ENCODE results near the gene COQ8A. TPM values are rescaled to one million over a fixed set of nuclear protein-coding genes. Genes with fewer than 3 reads are reported as not detected.

COQ8A gene
- total and polyA plus RNA-seq, 2 experiments from 2014 or later, result 45.1 to 59.7 TPM

GRCh38 chr1:226950316-226950715 lies 10.2 kb downstream of the COQ8A start:
- no peak for TF ChIP-seq CTCF (IDR thresholded peaks at IDR 0.05; ENCODE audit: low read depth, low read length)
- no peak for DNase-seq (ENCODE audit: low read depth in 1 of 2, low spot score in 1 of 2)
- H3K4me3 ChIP-seq, result no peak overlapping the region
- H3K27me3 ChIP-seq, result no peaks in the 10 kb centered on the region
- no peak overlapping the region for H3K27ac ChIP-seq
- no peaks in the 10 kb centered on the region for H3K9me3 ChIP-seq (ENCODE audit: low read depth)
- no peaks in the 10 kb centered on the region for H3K4me1 ChIP-seq (ENCODE audit: low read depth)
- no peaks in the 10 kb centered on the region for H3K36me3 ChIP-seq

GRCh38 chr1:226950871-226951270 lies 10.8 kb downstream of the COQ8A start:
- TF ChIP-seq CTCF (IDR thresholded peaks at IDR 0.05; ENCODE audit: low read depth, low read length), result no peak
- no peak overlapping the region for H3K4me3 ChIP-seq
- no peaks in the 10 kb centered on the region for H3K4me1 ChIP-seq (ENCODE audit: low read depth)
- no peaks in the 10 kb centered on the region for H3K27me3 ChIP-seq
- no peaks in the 10 kb centered on the region for H3K36me3 ChIP-seq
- no peaks in the 10 kb centered on the region for H3K9me3 ChIP-seq (ENCODE audit: low read depth)
- no peak overlapping the region for H3K27ac ChIP-seq
- DNase-seq (ENCODE audit: low read depth in 1 of 2, low spot score in 1 of 2), result no peak

GRCh38 chr1:226951286-226952117 lies 11.4 kb downstream of the COQ8A start:
- Histone ChIP-seq H3K27me3 (no peaks in the 10 kb centered on the region), H3K4me3 (no peak overlapping the region), H3K27ac (no peak overlapping the region), H3K9me3 (ENCODE audit: low read depth) (no peaks in the 10 kb centered on the region), H3K4me1 (ENCODE audit: low read depth) (no peaks in the 10 kb centered on the region), H3K36me3 (no peaks in the 10 kb centered on the region)
- no peak for TF ChIP-seq CTCF (IDR thresholded peaks at IDR 0.05; ENCODE audit: low read depth, low read length)
- DNase-seq (ENCODE audit: low read depth in 1 of 2, low spot score in 1 of 2), result no peak

GRCh38 chr1:226952118-226952441 lies 12.0 kb downstream of the COQ8A start:
- DNase-seq (ENCODE audit: low read depth in 1 of 2, low spot score in 1 of 2), result no peak
- Histone ChIP-seq H3K27ac (no peak overlapping the region), H3K36me3 (no peaks in the 10 kb centered on the region), H3K27me3 (no peaks in the 10 kb centered on the region), H3K9me3 (ENCODE audit: low read depth) (no peaks in the 10 kb centered on the region), H3K4me3 (no peak overlapping the region), H3K4me1 (ENCODE audit: low read depth) (no peaks in the 10 kb centered on the region)
- no peak for TF ChIP-seq CTCF (IDR thresholded peaks at IDR 0.05; ENCODE audit: low read depth, low read length)

GRCh38 chr1:226953175-226953800 lies 13.2 kb downstream of the COQ8A start:
- DNase-seq (ENCODE audit: low read depth in 1 of 2, low spot score in 1 of 2), result no peak
- Histone ChIP-seq H3K9me3 (ENCODE audit: low read depth) (no peaks in the 10 kb centered on the region), H3K4me3 (no peak overlapping the region)

More at GRCh38 chr1:226953175-226953800, 13.2 kb downstream of the COQ8A start:
- Histone ChIP-seq H3K4me1 (ENCODE audit: low read depth) (no peaks in the 10 kb centered on the region), H3K27me3 (no peaks in the 10 kb centered on the region), H3K27ac (no peak overlapping the region), H3K36me3 (no peaks in the 10 kb centered on the region)
- TF ChIP-seq CTCF (IDR thresholded peaks at IDR 0.05; ENCODE audit: low read depth, low read length), result no peak

All from cardiac muscle cell (in vitro differentiated cells and primary cell).